ENCODE data around the gene SLC28A1. TPM values are rescaled to one million over a fixed set of nuclear protein-coding genes. Genes with fewer than 3 reads are reported as not detected.

SLC28A1 gene
- total RNA-seq, 1 donor from 2014 or later, result 0.50 TPM

Other genes with a start within 250 kb of the SLC28A1 start
- 10.5 TPM for gene WDR73, start 230.4 kb upstream of the SLC28A1 start, total RNA-seq
- gene NMB, start 226.5 kb upstream of the SLC28A1 start, total RNA-seq, result 1.3 TPM
- 94.6 TPM for gene SEC11A, start 168.5 kb upstream of the SLC28A1 start, total RNA-seq
- 20.0 TPM for gene ZNF592, start 136.1 kb upstream of the SLC28A1 start, total RNA-seq
- gene ALPK3, start 67.3 kb upstream of the SLC28A1 start, total RNA-seq, result 118 TPM
- 14.9 TPM for gene PDE8A, start 97.2 kb downstream of the SLC28A1 start, total RNA-seq